ENCODE results near the gene HSD11B2. TPM values are rescaled to one million over a fixed set of nuclear protein-coding genes. Genes with fewer than 3 reads are reported as not detected.
A peak's percentile ranks its signal among the peaks of the same experiment; 100 is the strongest.

The HSD11B2 gene
- total and polyA plus RNA-seq, 4 experiments from 2014 or later = 0.29 TPM; not detected in 3

DNA sequence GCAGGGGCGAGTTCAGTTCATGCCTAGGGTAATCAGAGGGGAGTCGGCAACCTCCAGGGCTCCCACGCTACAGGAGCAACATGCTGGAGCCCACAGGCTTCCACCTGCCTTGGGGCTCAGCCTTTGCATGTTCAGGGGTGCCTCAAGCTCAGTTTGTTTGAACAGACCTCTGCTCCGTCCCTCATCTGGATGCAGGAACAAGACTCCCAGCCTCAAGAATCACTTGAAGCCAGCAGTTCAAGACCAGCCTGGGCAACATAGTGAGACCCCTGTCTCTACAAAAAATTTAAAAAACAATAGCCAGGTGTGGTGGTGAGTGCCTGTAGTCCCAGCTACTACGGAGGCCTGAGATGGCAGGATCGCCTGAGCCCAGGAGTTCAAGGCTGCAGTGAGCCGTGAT lies 4.9 kb upstream of the HSD11B2 start:
- ChIA-PET POLR2A (ENCODE audit: partially characterized antibody) (no interaction called here), CTCF (ENCODE audit: partially characterized antibody) (interaction anchor here (1.6 to 2.6 kb wide), 4 partner anchors 9 to 95 kb away, joined by 5 to 12 read pairs (median 6); partner anchors contain the start of genes ATP6V0D1 and ZDHHC1)
- peaks cover 40 to 45% of the 10 kb centered on the region in 2 donors for H3K27me3 Mint-ChIP-seq
- no peaks in the 10 kb centered on the region for H3K9me3 ChIP-seq (ENCODE audit: control insufficient read depth in 1 of 2, low read length in 2 of 2)
- no peak overlapping the region for H3K27ac ChIP-seq (ENCODE audit: low read depth, low read length)
- no peak overlapping the region for H3K4me3 ChIP-seq (ENCODE audit: low read length in 2 of 2)
- no peak for DNase-seq
- intact Hi-C loops (cut with micrococcal nuclease) = no loop called here
- no peaks in the 10 kb centered on the region for H3K4me1 ChIP-seq (ENCODE audit: insufficient read depth, low read length)
- no peak overlapping the region for H3K4me3 Mint-ChIP-seq
- peaks cover 0 to 2% (median 0%) of the 10 kb centered on the region in 8 donors for H3K9me3 Mint-ChIP-seq
- H3K27me3 ChIP-seq (ENCODE audit: insufficient read depth, low read length) = peaks cover 20% of the 10 kb centered on the region
- no peaks in the 10 kb centered on the region for H3K36me3 ChIP-seq (ENCODE audit: insufficient read depth, low read length)
- peaks cover 0 to 6% (median 4%) of the 10 kb centered on the region in 4 donors for H3K4me1 Mint-ChIP-seq
- no peaks in the 10 kb centered on the region for H3K36me3 Mint-ChIP-seq
- H3K27ac Mint-ChIP-seq = no peak overlapping the region

- Histone ChIP-seq H3K27me3 (ENCODE audit: insufficient read depth, low read length) (peaks cover 26% of the 10 kb centered on the region), H3K27ac (ENCODE audit: low read depth, low read length) (no peak overlapping the region), H3K36me3 (ENCODE audit: insufficient read depth, low read length) (no peaks in the 10 kb centered on the region), H3K4me1 (ENCODE audit: insufficient read depth, low read length) (peaks cover 4% of the 10 kb centered on the region), H3K9me3 (ENCODE audit: control insufficient read depth in 1 of 2, low read length in 2 of 2) (no peaks in the 10 kb centered on the region), H3K4me3 (ENCODE audit: low read length in 2 of 2) (no peak overlapping the region)
- no peak for DNase-seq
- Mint-ChIP-seq H3K4me1 (peaks cover 0 to 8% (median 5%) of the 10 kb centered on the region in 4 donors), H3K36me3 (no peaks in the 10 kb centered on the region), H3K27me3 (peaks cover 42 to 45% of the 10 kb centered on the region in 2 donors), H3K9me3 (peaks cover 0 to 2% (median 0%) of the 10 kb centered on the region in 8 donors), H3K27ac (no peak overlapping the region), H3K4me3 (peak overlapping the region in 1 of 8 donors; percentile 10)
- intact Hi-C loops (cut with micrococcal nuclease) = no loop called here
- ChIA-PET POLR2A (ENCODE audit: partially characterized antibody) (no interaction called here), CTCF (ENCODE audit: partially characterized antibody) (interaction anchor here (1.1 to 2.6 kb wide), 7 partner anchors 9 to 94 kb away, joined by 4 to 12 read pairs (median 6); partner anchors contain the start of genes ATP6V0D1 and ZDHHC1)
Measured at GRCh38 chr16:67426950-67427349, 4.0 kb upstream of the HSD11B2 start.

DNA sequence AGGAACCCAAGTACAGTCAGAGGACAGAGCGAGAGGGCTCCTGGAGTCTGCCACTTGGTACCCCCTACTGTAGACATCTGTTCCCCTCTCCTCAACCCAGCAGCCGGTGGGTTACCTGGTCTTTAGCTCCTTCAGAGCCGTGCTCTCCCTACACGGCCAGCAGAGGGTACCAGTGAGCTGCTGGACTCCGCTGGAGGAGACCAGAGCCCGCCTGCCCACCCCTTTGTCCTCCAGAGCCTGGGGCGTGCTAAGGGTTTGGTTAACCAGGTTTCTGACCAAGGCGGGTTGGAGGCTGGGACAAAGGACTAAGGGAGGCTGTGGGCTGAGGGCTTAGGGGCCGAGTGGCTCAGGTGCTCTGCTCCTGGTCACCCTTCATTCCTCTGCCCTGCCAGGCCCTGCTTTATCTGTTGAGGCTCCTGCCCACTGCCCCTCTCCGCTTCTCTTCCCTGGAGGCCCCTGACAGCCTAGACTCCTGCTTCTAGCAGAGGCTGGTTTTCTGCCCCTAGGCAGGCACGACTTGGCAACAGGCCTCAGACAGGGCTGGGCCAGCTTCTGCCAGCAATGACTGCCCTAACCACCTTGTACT lies 2.7 kb upstream of the HSD11B2 start:
- H3K36me3 ChIP-seq (ENCODE audit: insufficient read depth, low read length) = no peaks in the 10 kb centered on the region
- intact Hi-C loops (cut with micrococcal nuclease) = loop anchor here (1.0 kb wide), 2 partner anchors 37 to 86 kb away; no protein-coding TSS in a partner anchor
- H3K4me1 Mint-ChIP-seq = peaks cover 0 to 10% (median 7%) of the 10 kb centered on the region in 4 donors
- DNase-seq = peak in 4 of 5 donors; percentile 30 to 41 (median 32)
- ChIA-PET CTCF (ENCODE audit: partially characterized antibody) (interaction anchor here (0.5 to 2.6 kb wide), 19 partner anchors 8 to 475 kb away, joined by 3 to 12 read pairs (median 4); partner anchors contain the start of genes ATP6V0D1 and ZDHHC1), POLR2A (ENCODE audit: partially characterized antibody) (no interaction called here)
- no peak overlapping the region for H3K4me3 ChIP-seq (ENCODE audit: low read length in 2 of 2)
- no peak overlapping the region for H3K27ac Mint-ChIP-seq
- H3K27ac ChIP-seq (ENCODE audit: low read depth, low read length) = no peak overlapping the region
- peaks cover 26% of the 10 kb centered on the region for H3K27me3 ChIP-seq (ENCODE audit: insufficient read depth, low read length)
- no peaks in the 10 kb centered on the region for H3K36me3 Mint-ChIP-seq
- peaks cover 45 to 46% of the 10 kb centered on the region in 2 donors for H3K27me3 Mint-ChIP-seq
- no peaks in the 10 kb centered on the region for H3K9me3 ChIP-seq (ENCODE audit: control insufficient read depth in 1 of 2, low read length in 2 of 2)
- peaks cover 0 to 2% (median 0%) of the 10 kb centered on the region in 8 donors for H3K9me3 Mint-ChIP-seq
- H3K4me1 ChIP-seq (ENCODE audit: insufficient read depth, low read length) = peaks cover 4% of the 10 kb centered on the region
- no peak overlapping the region for H3K4me3 Mint-ChIP-seq

DNA sequence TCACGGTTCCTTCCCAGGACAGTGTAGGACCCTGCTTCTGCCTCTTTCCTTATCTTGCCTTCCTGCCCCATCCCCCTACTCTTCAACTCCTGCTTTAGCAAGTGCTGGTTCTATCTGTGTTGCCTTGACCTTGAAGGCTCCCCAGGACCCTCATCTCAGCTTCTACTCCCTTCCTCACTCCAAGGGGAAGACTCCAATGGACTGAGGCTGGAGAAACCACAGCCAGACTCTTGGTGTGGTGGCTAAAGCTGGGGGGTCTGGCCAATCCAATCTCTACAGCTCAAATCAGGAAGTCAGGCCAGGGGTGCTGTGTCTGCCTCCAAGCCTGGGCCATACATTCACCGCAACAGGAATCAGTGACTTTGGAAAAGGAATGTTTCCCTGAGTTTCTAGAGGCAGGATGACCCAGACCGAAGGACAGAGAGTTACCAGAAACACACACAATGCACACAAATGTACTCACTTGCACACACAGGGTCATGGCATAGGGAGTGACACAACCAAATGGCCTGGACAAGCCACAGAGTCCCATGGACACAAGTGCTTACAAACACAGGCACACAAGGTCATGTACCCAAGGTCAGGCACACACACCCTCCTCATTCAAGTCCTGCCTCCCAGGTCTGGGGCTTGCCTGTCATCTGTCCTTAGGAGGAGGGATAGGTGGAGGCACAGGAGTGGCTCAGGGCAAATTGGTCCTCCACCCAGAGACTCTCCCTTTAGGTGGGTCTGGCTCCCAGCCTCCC lies 1.7 kb upstream of the HSD11B2 start:
- peaks cover 0 to 2% (median 0%) of the 10 kb centered on the region in 8 donors for H3K9me3 Mint-ChIP-seq
- no peak overlapping the region for H3K27ac ChIP-seq (ENCODE audit: low read depth, low read length)
- no peak overlapping the region for H3K4me3 ChIP-seq (ENCODE audit: low read length in 2 of 2)
- H3K27me3 ChIP-seq (ENCODE audit: insufficient read depth, low read length) = peaks cover 25% of the 10 kb centered on the region
- H3K36me3 ChIP-seq (ENCODE audit: insufficient read depth, low read length) = no peaks in the 10 kb centered on the region
- peak overlapping the region in 2 of 7 donors; percentile 17 to 58 for H3K27ac Mint-ChIP-seq
- POLR2A ChIA-PET (ENCODE audit: partially characterized antibody) = no interaction called here
- intact Hi-C loops (cut with micrococcal nuclease) = no loop called here
- CTCF ChIA-PET (ENCODE audit: partially characterized antibody) = interaction anchor here (1.3 to 2.0 kb wide), 5 partner anchors 10 to 85 kb away, joined by 3 to 8 read pairs (median 7); no protein-coding TSS in a partner anchor
- DNase-seq = no peak
- peak overlapping the region in 4 of 8 donors; percentile 51 to 73 (median 62) for H3K4me3 Mint-ChIP-seq
- H3K4me1 ChIP-seq (ENCODE audit: insufficient read depth, low read length) = peaks cover 4% of the 10 kb centered on the region
- no peaks in the 10 kb centered on the region for H3K9me3 ChIP-seq (ENCODE audit: control insufficient read depth in 1 of 2, low read length in 2 of 2)
- H3K36me3 Mint-ChIP-seq = no peaks in the 10 kb centered on the region
- peaks cover 40 to 46% of the 10 kb centered on the region in 2 donors for H3K27me3 Mint-ChIP-seq
- H3K4me1 Mint-ChIP-seq = peaks cover 0 to 10% (median 7%) of the 10 kb centered on the region in 4 donors

DNA sequence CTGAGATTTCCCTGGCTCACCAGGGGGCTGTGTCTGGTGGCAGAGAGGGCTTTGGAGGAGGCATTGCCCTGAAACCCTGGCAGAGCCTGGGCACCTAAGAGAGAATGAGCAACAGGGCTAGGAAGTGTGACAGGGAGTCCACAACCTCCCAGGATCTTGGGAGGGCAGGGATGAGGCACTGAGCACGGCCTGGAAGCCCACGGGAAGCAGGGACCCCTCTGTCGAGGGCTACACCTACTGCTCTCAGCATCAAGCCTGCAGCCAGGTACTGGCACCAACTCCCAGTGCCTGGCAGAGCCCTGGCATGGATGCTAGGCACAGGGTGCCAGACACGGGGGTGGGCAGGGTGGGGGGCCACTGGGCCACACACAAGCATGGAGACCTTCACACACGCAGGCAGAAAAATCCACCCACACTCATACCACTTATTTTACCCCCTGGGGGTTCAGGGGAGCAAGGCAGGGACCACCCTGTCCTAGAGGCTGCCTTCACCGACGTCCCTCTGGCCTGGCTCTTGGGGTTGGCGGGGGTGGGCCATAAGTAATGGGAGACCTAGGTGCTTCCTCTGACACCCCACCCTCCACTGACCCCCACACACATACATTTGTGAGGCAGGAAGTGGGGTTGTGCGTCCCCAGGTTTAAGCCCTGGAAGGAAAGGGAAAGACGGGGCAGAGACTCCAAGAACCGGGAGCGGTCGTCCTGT lies 970 bp upstream of the HSD11B2 start:
- Histone ChIP-seq H3K27ac (ENCODE audit: low read depth, low read length) (no peak overlapping the region), H3K9me3 (ENCODE audit: control insufficient read depth in 1 of 2, low read length in 2 of 2) (no peaks in the 10 kb centered on the region), H3K4me3 (ENCODE audit: low read length in 2 of 2) (peak overlapping the region in 1 of 2 donors; percentile 38), H3K36me3 (ENCODE audit: insufficient read depth, low read length) (no peaks in the 10 kb centered on the region), H3K4me1 (ENCODE audit: insufficient read depth, low read length) (peaks cover 4% of the 10 kb centered on the region), H3K27me3 (ENCODE audit: insufficient read depth, low read length) (peaks cover 20% of the 10 kb centered on the region)
- ChIA-PET POLR2A (ENCODE audit: partially characterized antibody) (no interaction called here), CTCF (ENCODE audit: partially characterized antibody) (interaction anchor here (2.0 kb wide), 1 partner anchor 84 kb away, joined by 5 read pairs; no protein-coding TSS in a partner anchor)
- Mint-ChIP-seq H3K4me3 (peak overlapping the region; percentile 67 to 87 (median 76)), H3K4me1 (peaks cover 0 to 10% (median 7%) of the 10 kb centered on the region in 4 donors), H3K27me3 (peaks cover 38 to 45% of the 10 kb centered on the region in 2 donors), H3K27ac (peak overlapping the region in 1 of 7 donors; percentile 58), H3K9me3 (peaks cover 0 to 2% (median 0%) of the 10 kb centered on the region in 8 donors), H3K36me3 (no peaks in the 10 kb centered on the region)
- intact Hi-C loops (cut with micrococcal nuclease) = no loop called here
- no peak for DNase-seq

DNA sequence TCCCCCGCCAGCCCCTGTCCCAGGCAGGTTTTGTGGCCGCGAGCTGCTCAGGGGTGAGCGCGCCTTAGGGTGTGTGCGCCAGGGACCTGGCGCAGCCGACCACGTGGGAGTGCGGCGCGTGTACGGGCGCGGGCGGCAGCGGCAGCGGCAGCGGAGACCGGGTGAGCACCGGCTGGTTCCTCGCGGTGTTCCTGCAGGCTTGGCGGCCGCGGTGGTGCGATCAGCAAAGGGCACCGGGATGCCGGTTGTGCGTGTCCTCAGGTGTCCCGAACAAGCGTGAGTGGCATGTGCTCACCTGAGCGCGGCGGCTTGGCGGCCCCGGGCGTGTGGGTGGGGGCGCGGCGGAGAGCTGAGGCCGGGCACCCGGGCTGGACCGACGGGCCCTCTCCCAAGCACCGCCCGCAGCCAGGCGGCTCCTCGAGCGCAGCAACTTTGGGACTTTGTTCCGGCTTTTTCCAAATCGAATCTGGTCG lies 381 bp upstream of the HSD11B2 start:
- H3K27me3 Mint-ChIP-seq = peaks cover 32 to 39% of the 10 kb centered on the region in 2 donors

More for the DNA sequence above, 381 bp upstream of the HSD11B2 start:
- Mint-ChIP-seq H3K9me3 (peaks cover 0 to 2% (median 0%) of the 10 kb centered on the region in 8 donors), H3K4me3 (peak overlapping the region; percentile 67 to 87 (median 76)), H3K4me1 (peaks cover 0 to 10% (median 7%) of the 10 kb centered on the region in 4 donors), H3K36me3 (no peaks in the 10 kb centered on the region), H3K27ac (no peak overlapping the region)
- POLR2A ChIA-PET (ENCODE audit: partially characterized antibody) = no interaction called here
- no peaks in the 10 kb centered on the region for H3K36me3 ChIP-seq (ENCODE audit: insufficient read depth, low read length)
- H3K4me1 ChIP-seq (ENCODE audit: insufficient read depth, low read length) = peaks cover 4% of the 10 kb centered on the region
- intact Hi-C loops (cut with micrococcal nuclease) = no loop called here
- DNase-seq = peak in 3 of 5 donors; percentile 20 to 22 (median 20)
- peaks cover 20% of the 10 kb centered on the region for H3K27me3 ChIP-seq (ENCODE audit: insufficient read depth, low read length)
- H3K27ac ChIP-seq (ENCODE audit: low read depth, low read length) = no peak overlapping the region
- CTCF ChIA-PET (ENCODE audit: partially characterized antibody) = no interaction called here
- H3K9me3 ChIP-seq (ENCODE audit: control insufficient read depth in 1 of 2, low read length in 2 of 2) = no peaks in the 10 kb centered on the region
- H3K4me3 ChIP-seq (ENCODE audit: low read length in 2 of 2) = peak overlapping the region in 1 of 2 donors; percentile 38
